IPS-NIHi7 (cell line): ENCODE results near the gene CRACDL.
A peak's percentile ranks its signal among the peaks of the same experiment; 100 is the strongest.

ENCODE experiments used
- DNase-seq: peaks from one replicate; pipeline ENCODE4 v3.0.0; 2012; ENCODE audit warnings: mixed read lengths; ENCODE audit errors: extremely low spot score

CRACDL gene

GRCh38 chr2:98935777-98936352 lies at the start of gene CRACDL:
CRACDL (minus strand) TSS chr2:98936225; CDS start chr2:98846800, 89,425 bp downstream.
- peak; percentile 68 for DNase-seq

GRCh38 chr2:98975611-98976010 lies 39.6 kb upstream of the CRACDL start:
- no peak for DNase-seq

GRCh38 chr2:98972582-98973167 lies 36.6 kb upstream of the CRACDL start:
- DNase-seq, result no peak

GRCh38 chr2:98959810-98960507 lies 23.9 kb upstream of the CRACDL start:
- no peak for DNase-seq

- DNase-seq, result no peak
These were observed 16.9 kb upstream of the CRACDL start for GRCh38 chr2:98952966-98953365.

GRCh38 chr2:98948956-98949739 lies 13.1 kb upstream of the CRACDL start:
- no peak for DNase-seq

- DNase-seq, result no peak
These were observed 11.5 kb upstream of the CRACDL start for GRCh38 chr2:98947554-98947953.

- DNase-seq, result no peak
These were observed 10.8 kb upstream of the CRACDL start for GRCh38 chr2:98946855-98947254.

- no peak for DNase-seq
These were observed 8.8 kb upstream of the CRACDL start for GRCh38 chr2:98944775-98945174.

GRCh38 chr2:98940102-98940501 lies 4.1 kb upstream of the CRACDL start:
- DNase-seq, result no peak

- no peak for DNase-seq
These were observed 1.9 kb upstream of the CRACDL start for GRCh38 chr2:98937906-98938305.

GRCh38 chr2:98936353-98937351 lies 627 bp upstream of the CRACDL start:
- DNase-seq, result peak; percentile 59

GRCh38 chr2:98935111-98935770 lies 784 bp downstream of the CRACDL start:
- DNase-seq, result peak; percentile 49

GRCh38 chr2:98932778-98933343 lies 3.2 kb downstream of the CRACDL start:
- no peak for DNase-seq

- no peak for DNase-seq
These were observed 3.9 kb downstream of the CRACDL start for GRCh38 chr2:98932164-98932563.

- no peak for DNase-seq
These were observed 4.4 kb downstream of the CRACDL start for GRCh38 chr2:98931596-98931995.

GRCh38 chr2:98929920-98930319 lies 6.1 kb downstream of the CRACDL start:
- DNase-seq, result no peak

- no peak for DNase-seq
These were observed 7.8 kb downstream of the CRACDL start for GRCh38 chr2:98928242-98928641.

GRCh38 chr2:98927027-98927426 lies 9.0 kb downstream of the CRACDL start:
- DNase-seq, result no peak

GRCh38 chr2:98926601-98927000 lies 9.4 kb downstream of the CRACDL start:
- no peak for DNase-seq
